Body of pancreas (tissue), 4 donors: ENCODE measurements around the gene ARPIN.

Experiments used
- POLR2A ChIP-seq, 3 donors: fragments of 450-650 bp; IDR thresholded peaks; one replicate each; pipeline ENCODE4 v1.6.1; 2016; ENCODE audit warnings: antibody characterized with exemption in 3 of 3, mild to moderate bottlenecking in 2 of 3
- TF ChIP-seq, protein P1 (sequence below), 7 experiments: fragments of 450-650 bp in 4 of 7; fragments of 200-600 bp in 3 of 7; sonication (generic) in 3 of 7; IDR thresholded peaks; one replicate each; pipeline ENCODE4 v1.5.1; 2016 to 2019; ENCODE audit warnings: antibody characterized with exemption in 7 of 7

GRCh38 chr15:89864958-89865739 lies 47.6 kb downstream of the ARPIN start:
- TF ChIP-seq POLR2A (IDR thresholded peaks at IDR 0.05), result peak in 2 of 3 donors; percentile 32 to 50
- TF ChIP-seq, protein P1, sequence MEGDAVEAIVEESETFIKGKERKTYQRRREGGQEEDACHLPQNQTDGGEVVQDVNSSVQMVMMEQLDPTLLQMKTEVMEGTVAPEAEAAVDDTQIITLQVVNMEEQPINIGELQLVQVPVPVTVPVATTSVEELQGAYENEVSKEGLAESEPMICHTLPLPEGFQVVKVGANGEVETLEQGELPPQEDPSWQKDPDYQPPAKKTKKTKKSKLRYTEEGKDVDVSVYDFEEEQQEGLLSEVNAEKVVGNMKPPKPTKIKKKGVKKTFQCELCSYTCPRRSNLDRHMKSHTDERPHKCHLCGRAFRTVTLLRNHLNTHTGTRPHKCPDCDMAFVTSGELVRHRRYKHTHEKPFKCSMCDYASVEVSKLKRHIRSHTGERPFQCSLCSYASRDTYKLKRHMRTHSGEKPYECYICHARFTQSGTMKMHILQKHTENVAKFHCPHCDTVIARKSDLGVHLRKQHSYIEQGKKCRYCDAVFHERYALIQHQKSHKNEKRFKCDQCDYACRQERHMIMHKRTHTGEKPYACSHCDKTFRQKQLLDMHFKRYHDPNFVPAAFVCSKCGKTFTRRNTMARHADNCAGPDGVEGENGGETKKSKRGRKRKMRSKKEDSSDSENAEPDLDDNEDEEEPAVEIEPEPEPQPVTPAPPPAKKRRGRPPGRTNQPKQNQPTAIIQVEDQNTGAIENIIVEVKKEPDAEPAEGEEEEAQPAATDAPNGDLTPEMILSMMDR (IDR thresholded peaks at IDR 0.05), result peak in 1 of 7 experiments; percentile 12
